ENCODE data around the gene ITGA1.

The ITGA1 gene

DNA sequence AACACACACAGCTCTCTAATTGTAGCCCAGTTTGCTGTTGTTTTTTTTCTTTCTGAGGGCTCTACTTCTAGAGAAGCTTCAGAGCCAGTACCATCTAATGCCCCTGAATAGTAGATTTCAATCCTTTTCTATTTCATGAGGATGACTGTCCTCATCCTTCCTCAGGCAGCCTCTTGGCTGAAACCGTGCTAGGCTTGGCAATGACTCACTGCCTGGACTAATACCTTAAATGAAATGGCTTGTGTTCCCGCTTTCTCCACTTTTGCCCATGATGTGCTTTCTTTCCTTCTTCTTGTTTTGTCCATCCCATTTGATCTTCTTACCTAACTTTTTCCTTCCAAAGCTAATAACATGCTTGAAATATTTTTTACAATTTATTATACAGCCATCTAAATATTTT lies 80.1 kb downstream of the ITGA1 start:
- no peak overlapping the region for H3K4me3 ChIP-seq (replicated peaks; ENCODE audit: low read depth, low read length)
- TF ChIP-seq, protein P1, sequence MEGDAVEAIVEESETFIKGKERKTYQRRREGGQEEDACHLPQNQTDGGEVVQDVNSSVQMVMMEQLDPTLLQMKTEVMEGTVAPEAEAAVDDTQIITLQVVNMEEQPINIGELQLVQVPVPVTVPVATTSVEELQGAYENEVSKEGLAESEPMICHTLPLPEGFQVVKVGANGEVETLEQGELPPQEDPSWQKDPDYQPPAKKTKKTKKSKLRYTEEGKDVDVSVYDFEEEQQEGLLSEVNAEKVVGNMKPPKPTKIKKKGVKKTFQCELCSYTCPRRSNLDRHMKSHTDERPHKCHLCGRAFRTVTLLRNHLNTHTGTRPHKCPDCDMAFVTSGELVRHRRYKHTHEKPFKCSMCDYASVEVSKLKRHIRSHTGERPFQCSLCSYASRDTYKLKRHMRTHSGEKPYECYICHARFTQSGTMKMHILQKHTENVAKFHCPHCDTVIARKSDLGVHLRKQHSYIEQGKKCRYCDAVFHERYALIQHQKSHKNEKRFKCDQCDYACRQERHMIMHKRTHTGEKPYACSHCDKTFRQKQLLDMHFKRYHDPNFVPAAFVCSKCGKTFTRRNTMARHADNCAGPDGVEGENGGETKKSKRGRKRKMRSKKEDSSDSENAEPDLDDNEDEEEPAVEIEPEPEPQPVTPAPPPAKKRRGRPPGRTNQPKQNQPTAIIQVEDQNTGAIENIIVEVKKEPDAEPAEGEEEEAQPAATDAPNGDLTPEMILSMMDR (IDR thresholded peaks at IDR 0.05; ENCODE audit: insufficient read depth, low read length, poor library complexity, severe bottlenecking) = no peak
- no peak for DNase-seq (ENCODE audit: extremely low read depth, insufficient read length)
- no peaks in the 10 kb centered on the region; the same call in 1 of the 2 replicates for H3K27me3 ChIP-seq (replicated peaks; ENCODE audit: control insufficient read depth, insufficient read depth, low read length)
- H3K36me3 ChIP-seq (ENCODE audit: control insufficient read depth, insufficient read depth, low read length) = no peaks in the 10 kb centered on the region

DNA sequence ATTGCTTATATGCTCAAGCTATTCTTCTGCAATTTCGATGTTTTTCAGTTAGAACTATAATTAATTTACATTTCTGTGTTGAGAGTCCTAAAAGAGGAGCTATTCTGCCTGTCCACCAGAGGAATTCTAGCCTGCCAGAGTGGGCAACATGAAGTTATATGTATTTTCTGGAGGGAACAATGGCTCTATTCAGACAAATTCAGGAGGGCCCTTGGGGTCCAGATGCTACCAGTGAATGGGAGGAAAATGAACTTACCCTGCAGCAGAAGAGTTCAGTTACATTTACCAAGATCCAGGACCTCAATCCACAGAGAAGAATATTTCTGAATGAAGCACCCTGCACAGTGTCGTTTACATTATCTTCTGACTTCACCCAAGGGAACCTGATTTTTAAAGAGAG lies 80.7 kb downstream of the ITGA1 start:
- DNase-seq (ENCODE audit: extremely low read depth, insufficient read length) = no peak
- no peaks in the 10 kb centered on the region; the same call in 1 of the 2 replicates for H3K27me3 ChIP-seq (replicated peaks; ENCODE audit: control insufficient read depth, insufficient read depth, low read length)
- no peaks in the 10 kb centered on the region for H3K36me3 ChIP-seq (ENCODE audit: control insufficient read depth, insufficient read depth, low read length)
- TF ChIP-seq, protein P1 (IDR thresholded peaks at IDR 0.05; ENCODE audit: insufficient read depth, low read length, poor library complexity, severe bottlenecking) = no peak
- H3K4me3 ChIP-seq (replicated peaks; ENCODE audit: low read depth, low read length) = no peak overlapping the region

DNA sequence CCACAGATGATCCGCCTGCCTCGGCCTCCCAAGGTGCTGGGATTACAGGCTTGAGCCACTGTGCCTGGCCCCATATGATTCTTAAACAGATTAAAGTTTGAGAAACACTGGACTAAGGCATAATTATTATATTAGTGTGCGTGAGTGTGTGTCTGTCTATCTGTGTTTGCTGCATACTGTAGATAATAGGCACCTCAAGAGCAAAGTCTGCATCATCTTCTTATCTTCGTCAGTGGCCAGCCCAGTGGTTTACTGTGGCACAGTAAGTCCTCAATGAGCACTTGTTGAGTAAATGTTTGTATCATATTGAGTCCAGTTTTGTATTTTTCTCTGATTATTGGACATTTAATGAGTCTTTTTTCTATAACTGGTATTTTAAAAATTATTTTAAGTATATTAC lies 81.7 kb downstream of the ITGA1 start:
- DNase-seq (ENCODE audit: extremely low read depth, insufficient read length) = no peak
- no peaks in the 10 kb centered on the region for H3K36me3 ChIP-seq (ENCODE audit: control insufficient read depth, insufficient read depth, low read length)
- TF ChIP-seq, protein P1 (IDR thresholded peaks at IDR 0.05; ENCODE audit: insufficient read depth, low read length, poor library complexity, severe bottlenecking) = no peak
- no peak overlapping the region for H3K4me3 ChIP-seq (replicated peaks; ENCODE audit: low read depth, low read length)
- H3K27me3 ChIP-seq (replicated peaks; ENCODE audit: control insufficient read depth, insufficient read depth, low read length) = no peaks in the 10 kb centered on the region; the same call in 1 of the 2 replicates

DNA sequence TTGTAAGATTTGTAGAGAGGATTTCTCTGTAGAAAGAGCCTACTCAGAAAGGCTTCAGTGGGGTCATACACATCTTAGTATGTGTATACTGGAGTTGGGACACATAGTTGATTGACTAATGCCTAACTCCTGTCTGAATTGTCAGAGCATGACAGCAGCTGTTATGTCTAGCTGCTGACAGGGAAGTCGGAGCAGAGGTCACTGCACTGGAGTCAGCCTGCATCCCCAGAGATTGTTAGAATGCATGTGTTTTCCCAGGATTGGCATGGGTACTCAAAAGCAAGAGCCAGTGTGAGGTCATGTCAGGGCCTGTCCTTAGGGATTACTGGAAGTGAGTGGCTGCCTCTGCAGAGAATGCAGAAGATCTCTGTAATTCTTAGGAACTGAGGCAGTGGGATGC lies 82.7 kb downstream of the ITGA1 start:
- DNase-seq (ENCODE audit: extremely low read depth, insufficient read length) = no peak
- Histone ChIP-seq H3K4me3 (replicated peaks; ENCODE audit: low read depth, low read length) (no peak overlapping the region), H3K36me3 (ENCODE audit: control insufficient read depth, insufficient read depth, low read length) (no peaks in the 10 kb centered on the region), H3K27me3 (replicated peaks; ENCODE audit: control insufficient read depth, insufficient read depth, low read length) (no peaks in the 10 kb centered on the region; the same call in 1 of the 2 replicates)
- TF ChIP-seq, protein P1 (IDR thresholded peaks at IDR 0.05; ENCODE audit: insufficient read depth, low read length, poor library complexity, severe bottlenecking) = no peak

DNA sequence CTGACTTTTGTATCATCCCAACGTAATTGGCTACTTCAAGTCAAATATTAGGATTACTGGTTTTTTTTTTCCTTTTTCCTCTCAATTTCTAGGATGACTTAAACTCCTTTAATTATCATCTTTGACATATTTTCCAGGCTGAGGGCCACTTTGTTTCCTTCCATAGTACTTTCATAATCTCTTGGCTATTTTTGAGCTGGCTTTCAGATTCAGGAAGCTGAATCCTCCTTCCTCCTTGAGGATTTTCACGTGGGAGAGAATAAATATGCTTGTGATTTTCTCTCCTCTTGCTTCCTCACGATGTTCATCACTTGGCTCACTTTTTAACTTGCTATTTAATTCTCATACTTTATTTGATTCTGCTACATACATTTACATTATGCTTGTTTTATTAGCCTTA lies 88.1 kb downstream of the ITGA1 start:
- H3K36me3 ChIP-seq (ENCODE audit: control insufficient read depth, insufficient read depth, low read length) = no peaks in the 10 kb centered on the region
- no peak for DNase-seq (ENCODE audit: extremely low read depth, insufficient read length)
- TF ChIP-seq, protein P1 (IDR thresholded peaks at IDR 0.05; ENCODE audit: insufficient read depth, low read length, poor library complexity, severe bottlenecking) = no peak
- no peaks in the 10 kb centered on the region for H3K27me3 ChIP-seq (replicated peaks; ENCODE audit: control insufficient read depth, insufficient read depth, low read length)
- H3K4me3 ChIP-seq (replicated peaks; ENCODE audit: low read depth, low read length) = no peak overlapping the region

DNA sequence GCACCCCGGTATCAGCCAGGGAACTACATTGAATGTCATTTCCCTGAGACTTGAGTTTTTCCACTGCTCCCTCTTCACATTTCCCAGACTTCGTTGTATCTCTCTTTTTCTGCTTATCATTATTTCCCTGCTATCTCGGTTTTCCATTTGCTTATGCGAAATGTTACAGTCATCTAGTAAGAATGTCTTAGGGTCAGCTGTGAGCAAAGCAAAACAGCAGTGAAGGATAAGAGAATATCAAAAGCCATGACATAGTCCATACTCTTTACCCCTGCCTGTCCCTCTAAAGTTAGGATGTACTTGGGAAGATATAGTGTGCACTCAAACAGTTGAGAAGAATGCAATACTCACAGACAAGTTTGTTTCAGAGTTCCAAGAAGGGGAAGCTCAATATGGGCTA lies 88.7 kb downstream of the ITGA1 start:
- TF ChIP-seq, protein P1 (IDR thresholded peaks at IDR 0.05; ENCODE audit: insufficient read depth, low read length, poor library complexity, severe bottlenecking) = no peak
- Histone ChIP-seq H3K27me3 (replicated peaks; ENCODE audit: control insufficient read depth, insufficient read depth, low read length) (no peaks in the 10 kb centered on the region), H3K4me3 (replicated peaks; ENCODE audit: low read depth, low read length) (no peak overlapping the region), H3K36me3 (ENCODE audit: control insufficient read depth, insufficient read depth, low read length) (no peaks in the 10 kb centered on the region)
- no peak for DNase-seq (ENCODE audit: extremely low read depth, insufficient read length)
